ENCODE results near the gene MAGEB17.
"Not testable (repeated sequence)": the region's sequence is repeated elsewhere in the genome, so short reads cannot be mapped to it uniquely, and the experiment has no call there.

Gene MAGEB17, protein sequence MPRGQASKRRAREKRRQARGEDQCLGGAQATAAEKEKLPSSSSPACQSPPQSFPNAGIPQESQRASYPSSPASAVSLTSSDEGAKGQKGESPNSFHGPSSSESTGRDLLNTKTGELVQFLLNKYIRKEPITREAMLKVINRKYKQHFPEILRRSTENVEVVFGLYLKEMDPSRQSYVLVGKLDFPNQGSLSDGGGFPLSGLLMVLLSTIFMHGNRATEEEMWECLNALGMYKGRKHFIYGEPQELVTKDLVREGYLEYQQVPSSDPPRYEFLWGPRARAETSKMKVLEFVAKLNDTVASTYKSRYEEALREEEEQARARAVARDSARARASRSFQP
- total RNA-seq, result 0 to 0.44 (median 0) reads per million in 17 experiments

DNA sequence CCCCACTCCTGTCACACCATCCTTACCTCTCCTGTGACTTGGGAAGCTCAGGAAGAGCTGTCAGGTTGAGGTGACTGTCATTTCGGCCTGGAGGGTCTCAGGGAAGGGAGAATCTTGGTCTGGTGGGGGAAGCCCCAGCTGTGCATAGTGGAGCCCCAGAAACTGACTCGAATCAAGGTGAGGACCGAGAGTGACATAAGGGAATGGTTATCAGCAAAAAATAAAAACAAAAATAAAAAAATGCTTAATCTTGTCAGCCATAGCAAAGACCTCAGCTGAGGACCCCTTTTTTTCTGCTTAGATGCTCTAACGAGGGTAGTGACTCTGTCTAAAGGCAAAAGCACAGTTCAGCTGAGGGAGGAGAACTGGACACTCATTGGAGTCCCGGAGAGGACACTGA is at the start of gene MAGEB17:
Gene MAGEB17 (plus strand): TSS at position 301 of the 400 bp plus-strand sequence. CDS start 2,902 bp downstream, outside the sequence.
- no peak for DNase-seq

DNA sequence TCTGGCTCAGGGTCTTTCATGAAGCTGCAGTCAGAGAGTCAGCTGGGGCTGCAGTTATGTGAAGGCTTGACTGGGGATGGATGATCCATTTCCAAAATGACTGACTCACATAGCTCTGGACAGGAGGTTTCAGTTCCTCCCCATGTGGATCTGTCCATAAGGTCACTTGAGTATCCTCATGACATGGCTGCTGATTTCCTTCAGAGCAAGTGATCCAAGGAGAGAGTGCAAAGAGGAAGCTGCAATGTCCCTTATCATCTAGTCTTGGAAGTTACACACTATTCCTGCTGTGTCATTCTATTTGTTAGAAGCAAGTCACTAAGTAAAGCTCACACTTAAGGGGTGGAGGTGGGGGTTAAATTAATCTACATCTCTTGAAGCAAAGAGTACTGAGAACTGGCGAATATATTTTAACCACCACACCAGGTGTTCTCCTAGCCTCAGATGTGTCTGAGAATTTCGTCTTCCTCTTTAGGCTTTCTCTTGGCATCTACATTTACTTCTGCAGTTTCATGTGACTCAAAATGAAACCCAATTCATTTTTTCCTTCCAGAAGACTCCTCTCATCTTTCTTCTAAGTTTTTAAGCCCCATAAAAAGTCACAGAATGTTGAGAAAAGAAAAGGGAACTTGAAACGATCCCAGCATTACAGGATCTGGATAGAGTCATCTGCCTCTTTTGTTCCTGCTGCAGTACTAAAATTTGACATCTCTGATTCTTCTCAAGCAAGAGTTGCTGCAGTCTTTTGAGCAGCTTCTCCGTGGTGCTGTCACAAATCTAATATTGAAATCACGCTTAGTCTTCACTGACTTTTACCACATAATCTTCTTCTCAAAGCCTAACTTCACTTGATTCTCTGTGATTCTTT is 47.7 kb upstream of the MAGEB17 start:
- peak; percentile 50 to 85 (median 73) for DNase-seq

DNA sequence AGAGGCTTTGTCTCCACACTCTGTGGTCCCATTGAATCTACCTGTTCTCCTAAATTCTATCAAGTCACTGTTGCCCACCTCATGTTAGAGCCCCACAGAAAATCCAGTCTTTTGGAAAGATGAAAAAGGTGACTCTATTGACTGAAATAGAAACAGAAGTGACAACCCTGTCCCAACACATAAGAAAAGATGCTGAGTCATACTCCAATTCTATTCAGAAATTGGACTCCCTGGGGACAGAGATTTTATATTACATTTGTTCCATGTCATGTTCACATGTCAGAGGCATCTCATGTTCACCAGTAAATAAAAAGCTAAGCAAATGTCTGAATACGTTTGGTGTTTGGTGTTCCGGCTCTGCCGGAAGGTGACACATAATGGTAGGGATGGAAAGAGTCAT is 46.9 kb upstream of the MAGEB17 start:
- DNase-seq, result no peak

DNA sequence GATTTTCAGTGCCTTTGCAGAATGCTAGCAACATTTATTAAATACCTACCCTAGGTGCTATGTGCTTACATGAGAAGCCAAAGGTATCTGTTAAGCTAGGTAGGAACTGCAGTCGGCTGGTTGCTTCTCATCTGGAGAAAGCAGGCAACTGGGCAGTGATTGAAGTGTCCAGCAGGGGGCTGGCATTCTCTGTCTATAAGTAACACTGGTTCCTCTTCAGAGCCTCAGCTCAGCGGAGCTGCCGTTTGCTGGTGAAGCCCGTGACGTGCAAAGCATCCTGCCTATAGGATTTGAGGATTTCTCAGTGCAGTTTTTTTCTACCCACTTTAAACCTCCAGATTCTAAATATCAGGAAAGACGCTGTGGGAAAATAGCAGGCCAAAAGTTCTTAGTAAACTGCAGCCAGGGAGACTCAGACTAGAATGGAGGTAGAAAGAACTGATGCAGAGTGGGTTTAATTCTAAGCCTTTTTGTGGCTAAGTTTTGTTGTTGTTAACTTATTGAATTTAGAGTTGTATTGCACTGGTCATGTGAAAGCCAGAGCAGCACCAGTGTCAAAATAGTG is 44.0 kb upstream of the MAGEB17 start, which contains the start of gene GRPR:
Gene GRPR (plus strand): TSS at position 344 of the 565 bp plus-strand sequence. CDS start 389 bp downstream, outside the sequence.
- peak; percentile 75 to 86 (median 82) for DNase-seq

DNA sequence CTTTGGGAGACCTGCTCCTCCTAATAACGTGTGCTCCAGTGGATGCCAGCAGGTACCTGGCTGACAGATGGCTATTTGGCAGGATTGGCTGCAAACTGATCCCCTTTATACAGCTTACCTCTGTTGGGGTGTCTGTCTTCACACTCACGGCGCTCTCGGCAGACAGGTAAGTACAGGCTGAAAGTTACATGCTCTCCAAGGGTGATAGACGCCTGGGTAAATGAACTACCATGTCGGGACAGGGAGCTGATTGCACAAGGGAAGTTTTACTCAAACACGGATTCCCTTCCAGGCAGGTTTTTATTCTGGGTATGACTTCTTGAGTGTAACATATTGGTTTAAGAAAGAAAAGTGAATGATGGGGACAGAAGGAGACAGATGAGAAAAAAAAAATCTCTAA is 43.1 kb upstream of the MAGEB17 start:
- no peak for DNase-seq

DNA sequence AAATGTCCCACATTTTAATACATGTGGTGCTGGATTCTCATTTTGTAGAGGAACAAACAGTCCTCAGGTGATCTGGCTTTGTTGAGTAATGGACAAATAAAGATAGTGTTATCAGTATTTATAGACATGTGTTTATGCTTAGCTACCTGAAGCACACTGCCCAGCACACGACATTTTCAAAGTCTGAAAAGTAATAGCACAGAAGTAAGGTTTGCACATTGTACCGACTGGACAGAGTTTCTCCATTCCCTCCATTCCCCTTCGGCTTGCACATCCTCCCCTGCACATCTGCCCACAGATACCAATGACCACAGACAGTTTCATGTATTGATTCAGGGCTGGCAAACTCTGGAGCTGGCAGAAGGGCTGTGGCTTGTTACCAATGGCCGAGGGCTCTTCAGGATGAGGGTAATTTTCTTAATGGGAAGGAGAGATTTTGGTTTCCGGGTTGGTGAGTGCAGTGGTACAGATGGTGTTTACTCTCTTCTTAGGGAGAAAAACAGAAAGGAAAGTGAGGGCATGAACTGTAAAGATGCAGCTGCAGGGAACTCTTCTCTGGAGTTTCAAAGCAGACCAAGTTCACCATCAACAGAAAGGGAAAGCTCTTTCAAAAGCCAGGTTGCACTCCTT is 41.6 kb upstream of the MAGEB17 start:
- no peak for DNase-seq

DNA sequence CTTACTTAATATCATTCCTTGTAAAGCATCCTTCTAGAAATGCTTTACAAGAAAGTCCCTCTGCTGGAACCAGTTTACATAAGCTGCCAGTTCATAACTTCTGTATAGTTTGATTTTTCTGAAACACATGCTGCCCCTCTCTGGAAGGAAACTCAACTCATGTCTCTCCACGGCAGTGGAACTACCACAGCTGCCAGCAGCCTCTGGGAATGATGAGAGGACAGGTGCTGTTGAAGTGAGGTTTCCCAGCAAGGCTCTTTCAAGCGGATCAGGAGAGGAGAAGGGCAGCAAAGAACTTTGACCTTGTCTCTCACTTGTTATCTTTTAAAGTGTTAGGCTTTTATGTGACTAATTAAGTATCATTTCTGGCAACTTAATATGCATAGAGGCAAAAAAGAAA is 36.6 kb upstream of the MAGEB17 start:
- DNase-seq, result no peak

DNA sequence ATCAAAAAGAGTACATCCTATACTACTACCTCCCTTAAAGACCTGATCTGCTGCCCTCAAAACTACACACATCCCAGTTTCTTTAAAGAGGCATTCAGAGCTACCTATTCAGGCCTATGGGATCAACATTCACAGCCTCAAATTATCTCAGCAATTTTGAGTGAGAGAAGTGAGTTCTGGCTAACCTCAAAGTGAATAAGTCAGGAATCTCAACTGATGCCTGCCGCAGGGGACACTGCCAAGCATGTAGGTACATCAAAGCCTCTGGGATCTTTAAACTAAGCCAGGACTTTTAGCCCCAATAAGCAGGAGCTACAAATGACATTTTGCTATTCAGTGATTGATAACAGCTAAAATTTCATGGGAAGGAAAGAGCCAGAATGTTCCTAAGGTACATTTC is 32.3 kb upstream of the MAGEB17 start:
- DNase-seq, result no peak

DNA sequence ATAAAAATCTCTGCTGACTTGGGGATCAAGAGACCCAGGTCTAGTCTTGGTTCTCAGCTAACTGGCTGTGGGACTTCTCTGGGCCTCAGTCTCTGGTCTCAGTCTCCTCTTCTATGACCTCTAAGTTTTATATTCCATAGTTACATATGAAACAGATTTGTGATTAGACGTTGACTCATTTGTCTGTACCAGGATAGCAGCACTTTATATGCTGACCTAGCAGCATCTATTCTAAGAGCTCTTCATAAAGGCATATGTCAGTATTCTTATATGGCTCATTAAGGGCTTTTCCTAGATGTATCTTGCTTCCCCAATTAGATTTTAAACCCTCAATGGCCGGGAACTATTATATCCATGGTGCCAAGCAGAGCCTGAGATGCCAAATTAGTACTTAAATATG is 31.2 kb upstream of the MAGEB17 start:
- peak in 1 of 4 experiments; percentile 2 for DNase-seq

DNA sequence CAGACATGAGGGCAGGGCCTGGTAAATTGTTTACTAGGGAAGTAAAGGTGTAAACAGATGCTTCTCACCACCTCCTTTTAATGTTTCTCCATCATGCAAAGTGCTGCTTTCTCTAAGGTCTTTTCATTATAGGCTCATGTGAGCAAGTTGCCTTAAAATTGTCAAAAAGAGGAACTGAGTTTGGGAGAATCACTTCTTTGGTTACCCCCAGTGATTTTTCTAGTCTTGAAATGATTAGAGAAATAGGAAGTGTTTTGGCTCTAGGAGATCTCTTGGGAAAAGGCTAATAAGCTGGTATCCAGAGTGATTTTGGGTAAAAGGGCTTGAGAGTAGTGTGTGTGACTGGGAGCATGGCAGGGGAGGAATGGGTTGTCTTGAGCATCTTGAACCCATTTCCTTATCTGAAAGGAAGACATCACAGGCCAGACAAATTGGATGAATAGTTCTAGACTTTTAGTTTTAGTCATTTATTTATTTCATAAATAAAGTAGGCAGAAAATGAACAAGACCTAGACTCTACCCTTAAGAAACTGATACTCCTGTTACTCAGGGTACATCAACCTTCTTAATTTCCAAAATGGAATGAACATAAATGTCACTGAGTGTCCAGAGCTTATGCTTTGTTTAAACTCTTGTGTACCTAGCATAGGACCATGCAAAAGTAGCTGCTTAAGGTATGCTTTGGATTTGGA is 29.7 kb upstream of the MAGEB17 start:
- DNase-seq, result peak; percentile 12 to 56 (median 34)

DNA sequence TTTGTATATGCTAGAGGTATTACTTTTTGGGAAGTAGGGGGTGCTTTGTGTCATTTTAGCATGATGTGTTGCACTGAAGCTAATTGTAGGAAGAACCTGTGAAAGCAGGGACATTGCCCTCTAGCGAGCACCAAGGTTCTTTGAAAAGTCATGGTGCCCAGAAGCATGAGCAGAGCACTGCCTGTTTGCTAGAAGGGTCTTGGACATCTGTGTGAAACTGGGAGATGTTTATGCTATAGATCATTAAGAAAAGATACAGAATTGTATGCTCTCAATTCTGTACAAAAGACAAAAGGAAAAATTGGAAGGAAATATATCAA is 29.2 kb upstream of the MAGEB17 start:
- peak in 3 of 4 experiments; percentile 7 to 23 (median 21) for DNase-seq

DNA sequence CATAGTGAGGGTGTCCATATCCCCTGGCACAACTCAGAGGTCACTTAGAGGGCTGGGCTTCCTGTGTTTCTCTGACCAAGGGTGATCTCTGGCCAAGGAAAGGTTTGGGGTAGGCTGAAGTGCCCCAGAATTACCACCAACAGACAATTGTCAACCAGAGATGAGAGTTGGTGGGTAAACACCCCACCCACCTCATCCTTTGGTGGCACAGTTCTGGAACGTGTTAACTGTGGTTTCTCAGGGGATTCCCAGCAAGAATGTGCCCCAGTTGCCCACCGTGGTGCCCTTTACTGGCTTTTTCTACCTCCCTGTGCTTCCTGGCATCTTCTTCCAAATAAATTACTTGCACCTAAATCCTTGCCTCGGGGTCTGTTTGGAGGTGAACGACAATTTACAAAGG is 26.8 kb upstream of the MAGEB17 start:
- DNase-seq, result no peak

DNA sequence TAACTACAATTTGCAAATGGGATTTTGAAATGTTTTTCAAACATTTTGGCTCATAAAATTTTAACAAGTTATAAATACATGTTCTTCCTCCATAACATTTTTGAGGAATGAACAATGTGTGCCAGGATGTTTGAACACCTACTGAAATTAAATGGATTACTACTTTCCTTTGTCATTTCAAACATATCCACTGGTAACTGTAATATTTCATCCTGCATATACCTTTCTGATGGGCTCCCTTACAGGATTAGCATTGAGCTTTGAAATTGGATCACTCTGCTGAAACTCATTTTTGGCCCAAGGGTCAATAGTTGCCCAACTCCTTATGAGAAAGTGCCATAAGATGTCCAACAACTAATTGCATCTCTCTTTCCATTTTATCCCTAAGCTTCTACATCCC is 26.3 kb upstream of the MAGEB17 start:
- DNase-seq, result no peak

DNA sequence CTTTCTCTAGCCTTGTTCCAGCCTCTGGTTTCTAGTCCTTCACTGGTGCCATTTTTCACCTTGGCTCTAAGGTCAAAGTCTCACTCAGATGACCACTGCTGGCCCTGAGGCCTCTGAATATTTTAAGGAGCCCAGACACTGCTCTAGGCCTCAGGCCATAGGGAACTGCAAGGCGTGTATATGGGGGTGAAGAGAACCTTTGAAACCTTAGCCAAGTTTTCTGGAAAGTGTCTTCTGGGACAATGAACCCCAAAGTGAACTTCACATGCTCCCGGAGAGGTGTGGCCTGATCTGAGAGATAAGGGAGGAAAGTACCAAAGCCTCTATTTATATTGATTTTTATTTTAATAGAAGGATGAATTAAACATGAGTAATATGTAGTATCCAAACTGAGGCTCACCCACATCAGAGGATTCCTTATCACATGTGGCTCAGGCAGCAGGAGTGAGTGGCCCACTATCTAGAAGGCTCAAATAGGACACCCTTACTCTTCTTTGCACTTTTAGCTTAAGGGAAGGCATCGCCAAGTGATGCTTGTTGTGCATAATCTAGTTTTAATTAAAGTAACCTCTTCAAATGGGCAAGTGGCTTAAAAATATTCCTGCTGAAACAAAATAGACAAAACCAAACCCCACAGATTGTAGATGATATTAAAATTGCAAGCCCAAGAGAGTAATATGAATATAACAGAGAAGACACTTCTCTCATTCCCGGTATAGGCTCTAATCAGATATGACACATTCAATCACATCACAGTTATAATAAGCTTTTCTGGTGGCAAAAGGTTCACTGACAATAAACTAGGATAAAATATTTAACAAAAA is 25.6 kb upstream of the MAGEB17 start:
- no peak for DNase-seq

DNA sequence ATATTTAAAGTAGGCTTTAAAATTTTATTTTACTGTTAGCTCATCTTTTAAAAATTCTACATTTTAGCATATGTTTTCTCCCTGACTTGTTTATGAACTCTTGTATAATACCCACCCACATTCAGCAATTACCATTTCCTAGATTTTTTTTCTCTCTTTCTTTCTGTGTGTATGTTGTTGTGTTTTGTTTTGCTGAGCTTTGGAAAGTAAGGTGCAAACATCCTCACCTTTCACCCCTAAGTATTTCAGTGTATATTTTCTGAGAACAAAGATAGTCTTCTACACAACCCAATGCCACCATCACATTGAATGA is 25.1 kb upstream of the MAGEB17 start:
- no peak for DNase-seq

DNA sequence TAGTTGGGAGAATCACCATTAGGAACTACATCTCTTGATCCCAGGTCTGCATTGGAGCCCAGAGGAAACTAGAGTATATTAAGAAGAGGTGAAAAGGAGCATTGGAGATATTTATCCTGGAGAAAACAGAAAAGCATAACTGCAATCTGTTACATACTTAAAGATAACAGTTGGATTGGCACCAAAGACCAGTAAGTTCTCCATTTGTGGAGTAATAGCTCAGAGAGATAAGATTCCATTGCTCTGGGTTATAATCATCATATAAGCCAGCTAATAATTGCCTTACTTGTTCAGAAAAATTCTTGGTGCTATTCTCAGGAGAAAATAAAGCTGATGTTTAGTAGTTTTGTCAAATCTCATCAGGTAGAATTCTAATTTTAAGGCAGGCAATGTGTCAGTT is 23.3 kb upstream of the MAGEB17 start:
- DNase-seq, result no peak

DNA sequence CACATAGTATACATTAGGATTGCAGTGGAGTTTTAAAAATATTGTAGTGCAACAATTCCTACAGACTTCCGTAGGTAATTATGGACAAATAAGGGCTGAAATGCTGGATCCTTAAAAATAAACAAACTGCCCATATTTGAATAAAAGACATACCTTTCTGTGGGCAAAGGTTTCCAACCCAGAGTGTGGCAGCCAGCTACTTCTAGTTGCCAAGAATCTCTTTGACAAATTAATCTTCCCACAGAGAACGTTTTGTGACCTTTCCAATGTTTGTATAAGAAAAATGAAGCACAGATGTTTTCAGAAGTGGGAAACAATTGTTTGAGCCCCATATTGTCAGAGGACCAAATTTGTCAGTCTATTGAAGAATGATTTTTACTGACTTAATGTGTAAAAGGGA is 22.9 kb upstream of the MAGEB17 start:
- no peak for DNase-seq

DNA sequence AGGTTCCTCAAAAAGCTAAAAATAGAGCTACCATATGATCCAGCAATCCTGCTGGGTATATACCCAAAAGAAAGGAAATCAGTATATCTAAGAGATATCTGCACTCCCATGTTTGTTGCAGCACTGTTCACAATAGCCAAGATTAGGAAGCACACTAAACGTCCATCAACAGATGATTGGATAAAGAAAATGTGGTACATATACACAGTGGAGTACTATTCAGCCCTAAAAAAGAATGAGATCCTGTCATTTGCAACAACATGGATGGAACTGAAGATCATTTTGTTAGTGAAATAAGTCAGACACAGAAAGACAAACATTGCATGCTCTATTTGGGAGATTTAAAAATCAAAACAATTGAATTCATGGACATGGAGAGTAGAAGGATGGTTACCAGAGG is 22.2 kb upstream of the MAGEB17 start:
- not testable (repeated sequence) for DNase-seq

DNA sequence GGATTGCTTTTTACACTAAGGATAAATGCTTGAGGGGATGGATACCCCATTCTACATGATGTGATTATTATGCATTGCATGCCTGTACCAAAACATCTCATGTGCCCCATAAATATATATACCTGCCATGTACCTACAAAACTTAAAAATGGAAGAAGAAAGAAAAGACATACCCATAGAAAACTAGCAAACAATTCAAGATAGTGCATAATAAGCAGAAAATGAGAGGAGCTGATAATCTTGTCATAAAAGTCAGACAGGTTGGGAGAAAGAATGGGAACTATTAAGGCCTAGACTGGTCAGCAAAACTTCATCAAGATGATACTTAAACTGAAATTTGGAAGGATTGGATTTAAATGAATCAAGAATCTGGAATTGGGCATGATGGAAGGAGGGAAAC is 21.6 kb upstream of the MAGEB17 start:
- DNase-seq, result no peak

DNA sequence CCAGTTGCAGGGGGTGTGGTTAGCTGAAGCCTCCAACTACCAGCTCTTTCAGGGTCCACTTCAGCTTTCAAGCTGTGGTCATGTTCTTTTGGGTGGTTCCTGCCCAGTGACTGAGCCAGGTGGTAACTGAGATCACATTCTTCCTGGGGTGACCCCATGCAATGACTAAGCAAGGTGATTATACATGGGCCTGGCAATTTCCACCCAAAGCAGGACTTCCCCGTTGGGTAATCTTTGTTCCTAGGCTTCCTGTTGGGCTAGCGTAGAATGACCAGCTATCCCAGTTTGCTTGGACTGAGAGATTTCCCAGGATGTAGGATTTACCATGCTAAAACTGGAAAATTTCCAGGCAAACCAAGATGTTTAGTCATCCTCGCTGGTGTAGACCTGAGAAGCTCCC is 18.4 kb upstream of the MAGEB17 start:
- DNase-seq, result no peak

DNA sequence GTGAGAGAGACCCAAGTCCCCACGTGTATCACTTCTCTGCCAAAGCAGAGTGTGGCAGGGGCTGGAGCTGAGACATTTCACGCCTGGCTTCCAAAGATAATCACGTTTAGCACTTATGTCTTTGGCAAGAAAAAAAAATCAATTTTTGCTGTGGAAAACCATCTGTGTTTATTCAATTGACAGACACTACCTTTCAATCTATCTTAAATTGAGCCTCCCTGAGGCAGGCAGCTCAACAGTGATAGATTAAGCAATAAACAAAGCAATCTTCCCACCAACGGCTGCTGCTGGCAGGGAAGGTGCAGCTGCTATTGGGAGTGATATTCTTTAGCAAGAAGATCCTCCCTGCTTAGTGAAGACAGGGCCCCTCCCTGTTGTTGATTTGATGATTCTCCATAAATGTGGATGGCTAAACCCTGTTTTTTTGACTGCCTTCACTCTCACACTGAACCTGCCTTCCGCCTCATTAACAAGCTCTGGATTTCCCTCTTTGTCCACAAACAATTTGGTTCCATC is 11.6 kb upstream of the MAGEB17 start:
- no peak for DNase-seq
